BLaER1 treated with 17β-estradiol and CSF1 and Interleukin-3, amounts not matched to agents 10 nM and 100 nM (cell line): ENCODE results near the gene TEX26.
A peak's percentile ranks its signal among the peaks of the same experiment; 100 is the strongest.

Source experiments
- H3K27ac ChIP-seq, 11 experiments: shearing (Covaris generic); formaldehyde crosslinking; 2 replicates each; pipeline ENCODE4 v1.8.1; 2022
- H3K27me3 ChIP-seq, 11 experiments: shearing (Covaris generic); formaldehyde crosslinking; 2 replicates each; pipeline ENCODE4 v1.8.1; 2022
- H3K36me3 ChIP-seq, 11 experiments: shearing (Covaris generic); formaldehyde crosslinking; 2 replicates each; pipeline ENCODE4 v1.8.1; 2022
- H3K4me1 ChIP-seq, 10 experiments: shearing (Covaris generic); formaldehyde crosslinking; 2 replicates each; pipeline ENCODE4 v1.8.1; 2022
- H3K4me2 ChIP-seq, 11 experiments: shearing (Covaris generic); formaldehyde crosslinking; 2 replicates each; pipeline ENCODE4 v1.8.1; 2022
- H3K4me3 ChIP-seq, 10 experiments: shearing (Covaris generic); formaldehyde crosslinking; 2 replicates each; pipeline ENCODE4 v1.8.1; 2022
- H3K9ac ChIP-seq, 11 experiments: shearing (Covaris generic); formaldehyde crosslinking; 2 replicates each; pipeline ENCODE4 v1.8.1; 2022
- H3K9me3 ChIP-seq, 11 experiments: shearing (Covaris generic); formaldehyde crosslinking; replicated peaks in 1 of 11; 2 replicates each; pipeline ENCODE4 v1.8.1; 2022
- H4K20me1 ChIP-seq, 11 experiments: shearing (Covaris generic); formaldehyde crosslinking; 2 replicates each; pipeline ENCODE4 v1.8.1; 2022
- Cebpa-rat ChIP-seq, 11 experiments: shearing (Covaris generic); IDR thresholded peaks; 2 replicates each; pipeline ENCODE4 v1.8.1; 2022

The TEX26 gene

DNA sequence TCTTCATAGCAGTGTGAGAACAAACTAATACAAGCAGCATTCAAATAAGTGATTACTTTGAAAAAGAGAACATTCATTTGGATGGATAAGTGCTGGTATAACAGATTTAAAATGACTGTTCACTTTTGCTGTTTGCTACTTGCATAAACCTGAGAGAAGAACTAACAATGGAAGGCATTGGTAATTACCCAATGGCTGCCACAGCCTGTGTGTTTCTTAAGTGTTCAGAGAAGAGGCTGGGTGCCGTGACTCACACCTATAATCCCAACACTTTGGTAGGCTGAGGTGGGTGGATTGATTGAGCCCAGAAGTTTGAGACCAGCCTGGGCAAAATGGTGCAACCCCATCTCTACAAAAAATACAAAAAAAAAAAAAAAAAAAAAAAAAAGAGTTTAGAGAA is 4.9 kb upstream of the TEX26 start:
- Histone ChIP-seq H3K9me3 (no peaks in the 10 kb centered on the region), H3K4me3 (no peak overlapping the region), H3K27me3 (no peaks in the 10 kb centered on the region), H3K4me1 (peaks cover 0 to 8% (median 0%) of the 10 kb centered on the region in 10 experiments; a peak in 2 of 20 replicates), H4K20me1 (no peaks in the 10 kb centered on the region), H3K9ac (no peak overlapping the region), H3K27ac (no peak overlapping the region), H3K4me2 (peak overlapping the region in 2 of 11 experiments; percentile 29 to 30; a peak in 2 of 22 replicates), H3K36me3 (no peaks in the 10 kb centered on the region)
- TF ChIP-seq Cebpa-rat (IDR thresholded peaks at IDR 0.05) = no peak

DNA sequence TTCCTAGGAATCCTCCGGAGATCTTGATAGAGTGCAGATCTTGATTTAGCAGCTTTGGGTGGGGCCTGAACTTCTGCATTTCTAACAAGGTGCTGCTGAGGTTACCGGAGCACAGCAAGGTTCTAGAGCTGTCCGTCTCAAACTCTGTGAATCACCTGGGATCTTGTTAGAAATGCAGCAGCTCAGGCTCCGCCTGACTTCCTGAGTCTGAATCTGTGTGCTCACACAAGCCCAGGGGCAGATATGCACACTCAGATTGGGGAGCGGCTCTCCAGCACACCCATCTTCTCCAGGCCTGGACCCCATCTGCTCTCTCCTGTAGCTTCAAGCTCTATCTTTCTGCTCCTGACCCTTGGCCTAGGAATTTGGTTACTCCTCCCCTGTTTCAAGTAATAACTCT is 3.5 kb upstream of the TEX26 start:
- Histone ChIP-seq H3K4me1 (peaks cover 0 to 8% (median 0%) of the 10 kb centered on the region in 10 experiments; a peak in 2 of 20 replicates), H3K9ac (no peak overlapping the region), H3K27ac (no peak overlapping the region), H3K36me3 (no peaks in the 10 kb centered on the region), H3K27me3 (no peaks in the 10 kb centered on the region), H3K4me2 (no peak overlapping the region), H4K20me1 (no peaks in the 10 kb centered on the region), H3K4me3 (no peak overlapping the region), H3K9me3 (no peaks in the 10 kb centered on the region)
- TF ChIP-seq Cebpa-rat (IDR thresholded peaks at IDR 0.05) = no peak

DNA sequence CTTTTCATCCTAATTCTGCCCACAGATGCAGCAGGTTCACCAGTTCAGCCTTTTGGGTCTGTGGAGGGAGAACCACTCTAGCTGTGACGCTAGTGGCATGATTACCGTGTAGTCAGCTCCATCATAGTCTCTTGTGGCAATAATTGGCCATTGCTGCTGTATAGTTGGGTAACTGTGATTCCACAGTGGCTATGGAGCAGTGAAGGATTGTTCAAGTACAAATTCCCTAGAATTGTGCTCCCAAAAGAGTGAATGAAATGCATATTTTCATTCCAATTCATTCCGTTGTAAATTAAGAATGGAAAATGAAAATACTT is 856 bp downstream of the TEX26 start:
- TF ChIP-seq Cebpa-rat (IDR thresholded peaks at IDR 0.05) = no peak
- H3K4me3 ChIP-seq = no peak overlapping the region
- peaks cover 0 to 16% (median 3%) of the 10 kb centered on the region in 11 experiments; a peak in 9 of 22 replicates for H3K9me3 ChIP-seq
- H3K27ac ChIP-seq = no peak overlapping the region
- H3K9ac ChIP-seq = no peak overlapping the region
- 0 out of 20 replicates have a peak, but pooled peaks cover 0 to 5% (median 0%) of the 10 kb centered on the region in 10 experiments for H3K4me1 ChIP-seq
- H3K4me2 ChIP-seq = no peak overlapping the region
- H4K20me1 ChIP-seq = no peaks in the 10 kb centered on the region
- no peaks in the 10 kb centered on the region for H3K36me3 ChIP-seq
- H3K27me3 ChIP-seq = no peaks in the 10 kb centered on the region

DNA sequence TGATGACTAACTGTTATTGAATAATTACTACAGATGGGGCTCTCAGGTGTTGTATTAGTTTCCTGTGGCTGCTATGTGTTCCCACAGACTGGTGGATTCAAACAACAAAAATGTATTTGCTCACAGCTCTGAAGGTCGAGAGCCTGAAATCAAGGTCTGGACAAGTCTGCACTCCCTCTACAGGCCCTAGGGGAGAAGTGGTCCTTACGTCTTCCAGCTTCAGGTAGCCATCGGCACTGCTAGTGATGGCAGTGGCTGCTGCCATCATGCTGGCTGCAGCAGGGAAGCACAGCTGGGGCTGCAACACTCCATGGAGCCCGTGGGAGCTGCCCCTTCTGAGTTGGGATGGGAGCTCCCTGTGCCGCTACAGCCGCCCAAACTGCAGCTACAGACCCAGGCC is 1.9 kb downstream of the TEX26 start:
- TF ChIP-seq Cebpa-rat (IDR thresholded peaks at IDR 0.05) = no peak
- Histone ChIP-seq H4K20me1 (no peaks in the 10 kb centered on the region), H3K4me1 (0 out of 20 replicates have a peak, but pooled peaks cover 0 to 5% (median 0%) of the 10 kb centered on the region in 10 experiments), H3K4me3 (no peak overlapping the region), H3K4me2 (no peak overlapping the region), H3K36me3 (no peaks in the 10 kb centered on the region), H3K9ac (no peak overlapping the region), H3K27me3 (no peaks in the 10 kb centered on the region), H3K9me3 (peaks cover 0 to 18% (median 6%) of the 10 kb centered on the region in 11 experiments; a peak in 9 of 22 replicates), H3K27ac (no peak overlapping the region)

DNA sequence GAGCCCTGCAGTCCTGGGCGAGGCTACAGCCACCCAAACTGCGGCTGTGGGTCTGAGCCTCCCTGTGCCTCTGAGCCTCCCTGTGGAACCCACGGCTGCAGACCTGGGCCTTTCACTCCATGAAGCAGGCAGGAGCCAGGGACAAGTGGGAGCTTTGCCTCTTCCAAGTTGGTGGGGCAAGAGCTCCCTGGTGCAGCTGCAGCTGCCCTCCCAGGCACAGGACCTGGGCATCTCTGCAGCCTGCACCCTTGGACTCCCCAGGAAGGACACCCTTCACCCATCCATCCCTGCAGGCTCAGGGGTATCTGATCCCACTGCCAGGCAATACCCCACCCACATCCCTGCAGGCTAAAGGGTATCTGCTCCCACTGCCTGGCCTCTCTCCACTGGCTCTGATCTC is 2.3 kb downstream of the TEX26 start:
- Histone ChIP-seq H3K9ac (no peak overlapping the region), H3K4me1 (0 out of 20 replicates have a peak, but pooled peaks cover 0 to 5% (median 0%) of the 10 kb centered on the region in 10 experiments), H3K27me3 (no peaks in the 10 kb centered on the region), H3K4me2 (no peak overlapping the region), H3K9me3 (peaks cover 0 to 18% (median 6%) of the 10 kb centered on the region in 11 experiments; a peak in 9 of 22 replicates), H3K27ac (no peak overlapping the region), H3K4me3 (no peak overlapping the region), H4K20me1 (no peaks in the 10 kb centered on the region), H3K36me3 (no peaks in the 10 kb centered on the region)
- TF ChIP-seq Cebpa-rat (IDR thresholded peaks at IDR 0.05) = no peak

DNA sequence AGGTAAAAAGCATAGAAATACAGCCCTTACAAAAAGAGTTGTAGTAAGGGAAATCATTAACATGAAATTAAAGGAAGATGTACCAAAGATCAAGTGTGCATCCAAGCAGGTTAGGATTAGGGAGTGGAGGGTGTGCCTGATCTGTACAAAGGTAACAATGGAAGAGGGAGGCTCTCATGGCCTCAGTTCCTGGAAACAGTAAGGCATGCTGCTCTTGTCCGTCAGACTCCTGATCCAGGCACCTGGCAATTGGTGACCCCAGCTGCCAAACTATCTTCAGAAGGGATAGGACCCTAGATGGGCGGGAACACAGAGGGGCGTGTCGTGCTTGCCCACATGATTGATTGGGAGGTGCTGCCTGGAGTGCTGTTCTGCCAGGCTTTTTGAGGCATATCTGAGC is 4.5 kb downstream of the TEX26 start:
- Histone ChIP-seq H3K4me3 (no peak overlapping the region), H3K27ac (no peak overlapping the region), H3K9ac (no peak overlapping the region), H4K20me1 (no peaks in the 10 kb centered on the region), H3K9me3 (peaks cover 0 to 18% (median 6%) of the 10 kb centered on the region in 11 experiments; a peak in 9 of 22 replicates), H3K4me2 (no peak overlapping the region), H3K27me3 (no peaks in the 10 kb centered on the region), H3K36me3 (no peaks in the 10 kb centered on the region), H3K4me1 (no peaks in the 10 kb centered on the region)
- TF ChIP-seq Cebpa-rat (IDR thresholded peaks at IDR 0.05) = no peak

DNA sequence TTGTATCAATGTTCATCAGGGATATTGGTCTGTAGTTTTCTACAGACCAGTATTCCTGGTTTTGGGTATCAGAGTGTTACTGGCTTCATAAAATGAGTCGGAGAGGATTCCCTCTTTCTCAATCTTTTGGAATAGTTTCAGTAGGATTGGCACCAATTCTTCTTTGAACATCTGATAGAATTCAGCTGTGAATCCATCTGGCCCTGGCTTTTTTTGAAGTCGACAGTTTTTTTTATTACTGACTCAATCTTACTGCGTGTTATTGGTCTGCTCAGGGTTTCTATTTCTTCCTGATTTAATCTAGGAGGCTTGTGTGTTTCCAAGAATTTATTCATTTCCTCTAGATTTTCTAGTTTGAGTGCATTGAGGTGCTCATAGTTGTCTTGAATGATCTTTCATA is 11.4 kb downstream of the TEX26 start:
- Histone ChIP-seq H3K4me1 (no peaks in the 10 kb centered on the region), H3K9me3 (peaks cover 0 to 18% (median 9%) of the 10 kb centered on the region in 11 experiments; a peak in 11 of 22 replicates), H4K20me1 (no peaks in the 10 kb centered on the region), H3K27ac (no peak overlapping the region), H3K36me3 (no peaks in the 10 kb centered on the region), H3K4me3 (no peak overlapping the region), H3K9ac (no peak overlapping the region), H3K4me2 (no peak overlapping the region), H3K27me3 (no peaks in the 10 kb centered on the region)
- TF ChIP-seq Cebpa-rat (IDR thresholded peaks at IDR 0.05) = no peak

DNA sequence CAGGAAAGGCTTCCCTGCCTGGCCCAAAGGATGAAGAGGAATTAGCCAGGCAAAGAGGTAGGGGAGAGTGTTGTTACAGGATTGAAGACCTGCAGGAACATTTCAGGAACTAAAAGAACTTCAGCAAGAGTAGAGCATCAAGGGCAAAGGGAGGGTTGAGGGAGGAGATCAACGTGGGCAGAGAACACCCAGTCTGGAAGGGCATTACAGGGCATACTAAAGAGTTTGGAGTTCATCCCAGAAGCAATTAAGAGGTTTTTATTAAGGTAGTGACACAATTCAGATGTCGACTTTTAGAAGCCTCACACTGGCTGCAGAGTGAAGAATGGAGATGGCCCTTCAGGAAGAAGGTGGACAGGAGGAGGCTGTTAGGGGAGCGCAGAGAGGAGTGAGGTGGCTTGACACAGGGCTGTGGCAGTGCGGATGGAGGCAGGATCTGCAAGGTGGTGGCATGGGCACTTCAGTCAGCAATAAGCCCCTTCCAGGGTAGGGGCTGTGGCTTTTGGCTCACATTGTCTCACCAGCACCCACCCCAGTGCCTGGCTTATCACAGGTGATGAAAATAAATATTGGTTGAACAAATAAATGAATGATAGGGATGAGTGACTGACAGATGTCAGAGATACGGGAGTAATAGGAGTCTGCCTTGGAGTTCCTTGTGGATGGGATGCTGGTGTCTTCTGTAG is 24.9 kb downstream of the TEX26 start:
- Histone ChIP-seq H3K4me3 (no peak overlapping the region), H3K27me3 (no peaks in the 10 kb centered on the region), H3K27ac (no peak overlapping the region), H3K4me2 (no peak overlapping the region), H3K9me3 (peaks cover 9 to 31% (median 15%) of the 10 kb centered on the region in 11 experiments; a peak in 21 of 22 replicates), H3K9ac (no peak overlapping the region), H4K20me1 (no peaks in the 10 kb centered on the region), H3K36me3 (peaks cover 0 to 3% (median 0%) of the 10 kb centered on the region in 11 experiments; a peak in 1 of 22 replicates), H3K4me1 (no peaks in the 10 kb centered on the region)
- TF ChIP-seq Cebpa-rat (IDR thresholded peaks at IDR 0.05) = no peak

DNA sequence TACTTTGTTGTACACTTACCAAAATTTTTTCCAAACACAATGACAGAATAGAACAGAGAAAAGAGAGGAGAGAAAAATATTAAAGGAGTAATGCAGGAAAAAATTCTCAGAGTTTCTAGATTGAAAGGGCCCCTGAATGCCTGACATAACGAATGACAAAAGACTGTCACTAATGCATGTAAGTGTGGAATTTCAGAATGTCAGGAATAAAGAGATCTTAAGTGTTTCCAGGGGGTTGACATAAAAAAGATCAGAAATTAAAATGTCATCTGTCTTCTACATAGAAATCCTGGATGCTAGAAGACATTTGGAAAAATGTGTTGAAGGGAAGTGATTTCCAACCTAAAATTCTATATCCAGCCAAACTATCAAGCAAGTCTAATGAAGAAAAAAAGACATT is 27.2 kb downstream of the TEX26 start:
- Histone ChIP-seq H3K9me3 (peaks cover 9 to 31% (median 15%) of the 10 kb centered on the region in 11 experiments; a peak in 21 of 22 replicates), H3K36me3 (peaks cover 0 to 3% (median 0%) of the 10 kb centered on the region in 11 experiments; a peak in 1 of 22 replicates), H4K20me1 (no peaks in the 10 kb centered on the region), H3K27ac (no peak overlapping the region), H3K4me3 (no peak overlapping the region), H3K27me3 (no peaks in the 10 kb centered on the region), H3K9ac (no peak overlapping the region), H3K4me1 (no peaks in the 10 kb centered on the region), H3K4me2 (no peak overlapping the region)
- TF ChIP-seq Cebpa-rat (IDR thresholded peaks at IDR 0.05) = no peak

DNA sequence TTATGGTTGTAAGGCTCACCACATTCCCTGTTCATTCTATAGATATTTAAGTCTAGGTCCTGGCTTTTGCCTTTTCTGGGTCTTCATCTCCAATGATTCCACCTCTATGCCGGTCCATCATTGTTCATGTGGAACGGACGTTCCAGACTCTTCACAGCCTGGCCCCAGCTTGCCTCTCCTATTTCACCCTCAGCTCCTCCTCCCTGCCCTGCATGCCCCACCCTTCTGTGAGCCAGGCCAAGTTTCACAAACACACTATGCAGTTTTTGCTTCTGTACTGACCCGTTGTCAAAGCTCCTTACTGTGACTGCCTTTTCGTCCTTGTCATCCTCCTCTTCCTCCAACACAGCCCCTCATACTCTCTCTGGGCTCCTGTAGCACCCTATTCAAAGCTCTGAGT is 31.3 kb downstream of the TEX26 start:
- no peak for TF ChIP-seq Cebpa-rat (IDR thresholded peaks at IDR 0.05)
- Histone ChIP-seq H3K27ac (no peak overlapping the region), H3K4me1 (0 out of 20 replicates have a peak, but pooled peaks cover 0 to 6% (median 0%) of the 10 kb centered on the region in 10 experiments), H3K4me2 (no peak overlapping the region), H4K20me1 (no peaks in the 10 kb centered on the region), H3K9ac (no peak overlapping the region), H3K27me3 (no peaks in the 10 kb centered on the region), H3K4me3 (no peak overlapping the region), H3K9me3 (peaks cover 9 to 27% (median 15%) of the 10 kb centered on the region in 11 experiments; a peak in 21 of 22 replicates), H3K36me3 (peaks cover 0 to 3% (median 0%) of the 10 kb centered on the region in 11 experiments; a peak in 1 of 22 replicates)
